Suprapubic skin (tissue), 4 donors: Measurements from ENCODE around the gene RPRD2. TPM values are rescaled to one million over a fixed set of nuclear protein-coding genes. Genes with fewer than 3 reads are reported as not detected.

ENCODE experiments used
- DNase-seq, 2 donors: peaks; one replicate each; pipeline ENCODE4 v3.0.0-alpha.2; 2019; ENCODE audit warnings: low spot score in 2 of 2
- H3K27ac ChIP-seq: fragments of 200-600 bp; sonication (generic); one replicate; pipeline ENCODE4 v1.5.1; 2019
- H3K27me3 ChIP-seq: fragments of 200-600 bp; sonication (generic); one replicate; pipeline ENCODE4 v1.5.1; 2019
- H3K36me3 ChIP-seq: fragments of 200-600 bp; sonication (generic); one replicate; pipeline ENCODE4 v1.5.1; 2019
- H3K4me1 ChIP-seq: fragments of 200-600 bp; sonication (generic); one replicate; pipeline ENCODE4 v1.5.1; 2019
- H3K4me3 ChIP-seq: fragments of 200-600 bp; sonication (generic); one replicate; pipeline ENCODE4 v1.5.1; 2019; ENCODE audit warnings: mild to moderate bottlenecking
- H3K9me3 ChIP-seq: fragments of 200-600 bp; sonication (generic); one replicate; pipeline ENCODE4 v1.5.1; 2019
- CTCF ChIP-seq, 2 donors: fragments of 200-600 bp in 1 of 2; fragments of 450-650 bp in 1 of 2; sonication (generic) in 1 of 2; IDR thresholded peaks; one replicate each; pipeline ENCODE4 v1.5.1; 2016 to 2019; ENCODE audit warnings: antibody characterized with exemption in 2 of 2, mild to moderate bottlenecking in 1 of 2, moderate library complexity in 1 of 2
- EP300 ChIP-seq: sonication (generic); formaldehyde crosslinking; IDR thresholded peaks from one replicate; pipeline ENCODE4 v1.6.1; 2017; ENCODE audit warnings: antibody characterized with exemption
- POLR2A ChIP-seq, 2 donors: fragments of 450-650 bp; IDR thresholded peaks; one replicate each; pipeline ENCODE4 v1.6.1; 2017; ENCODE audit warnings: antibody characterized with exemption in 2 of 2, mild to moderate bottlenecking in 2 of 2, moderate library complexity in 2 of 2
- POLR2AphosphoS5 ChIP-seq, 3 donors: sonication (generic); formaldehyde crosslinking; IDR thresholded peaks; one replicate each; pipeline ENCODE4 v1.6.1; 2017; ENCODE audit warnings: antibody characterized with exemption in 3 of 3
- WGBS: methylation state at CpG from one replicate; pipeline ENCODE4 v1.1.5; 2018; 5-methylcytosine and 5-hydroxymethylcytosine counted together
- total RNA-seq, 4 donors: library from RNA; depleted of rRNA; stranded (reverse); fragments of >200 nt; gene quantifications; one replicate each; pipeline ENCODE4 v1.1.0, GENCODE V29; 2016

The RPRD2 gene
- total RNA-seq, 4 donors from 2014 or later, result 22.2 to 39.0 (median 28.8) TPM

- DNase-seq, result no peak
- Histone ChIP-seq H3K27me3 (no peaks in the 10 kb centered on the region), H3K4me1 (peaks cover 30% of the 10 kb centered on the region), H3K36me3 (no peaks in the 10 kb centered on the region), H3K27ac (peak overlapping the region; percentile 98), H3K4me3 (peak overlapping the region; percentile 85), H3K9me3 (no peaks in the 10 kb centered on the region)
- WGBS, result 2% methylated on average over 3 of the region's 3 CpGs
- TF ChIP-seq POLR2A (IDR thresholded peaks at IDR 0.05), result no peak
- TF ChIP-seq CTCF (IDR thresholded peaks at IDR 0.05), result no peak
- no peak for TF ChIP-seq EP300
- no peak for TF ChIP-seq POLR2AphosphoS5 (IDR thresholded peaks at IDR 0.05)
Observed at GRCh38 chr1:150365941-150366340, 2.0 kb downstream of the RPRD2 start.

GRCh38 chr1:150366416-150367296 is 2.7 kb downstream of the RPRD2 start:
- DNase-seq, result no peak
- no peaks in the 10 kb centered on the region for H3K9me3 ChIP-seq
- peaks cover 30% of the 10 kb centered on the region for H3K4me1 ChIP-seq
- no peaks in the 10 kb centered on the region for H3K27me3 ChIP-seq
- H3K27ac ChIP-seq, result no peak overlapping the region
- H3K4me3 ChIP-seq, result peak overlapping the region; percentile 85
- H3K36me3 ChIP-seq, result no peaks in the 10 kb centered on the region
- TF ChIP-seq POLR2AphosphoS5 (IDR thresholded peaks at IDR 0.05) (no peak), CTCF (IDR thresholded peaks at IDR 0.05) (no peak), EP300 (no peak), POLR2A (IDR thresholded peaks at IDR 0.05) (no peak)
- WGBS, result 10% methylated on average over 12 of the region's 12 CpGs

DNA sequence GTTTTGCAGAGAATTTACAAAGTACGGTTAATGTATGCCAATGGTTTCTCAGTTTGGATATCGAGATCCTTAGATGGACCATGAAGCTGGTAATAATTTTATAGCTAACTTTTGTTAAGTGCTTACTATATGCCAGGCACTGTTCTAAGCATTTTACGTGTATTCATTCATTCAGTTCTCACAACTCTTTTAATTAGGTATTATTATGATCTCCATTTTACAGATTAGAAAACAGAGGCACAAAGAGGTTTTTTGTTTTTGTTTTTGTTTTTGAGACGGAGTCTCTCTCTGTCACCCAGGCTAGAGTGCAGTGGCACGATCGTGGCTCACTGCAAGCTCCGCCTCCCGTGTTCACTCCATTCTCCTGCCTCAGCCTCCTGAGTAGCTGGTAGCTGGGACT is 7.2 kb downstream of the RPRD2 start:
- WGBS, result 94% methylated on average over 8 of the region's 8 CpGs
- TF ChIP-seq POLR2AphosphoS5 (IDR thresholded peaks at IDR 0.05) (no peak), EP300 (no peak), POLR2A (IDR thresholded peaks at IDR 0.05) (no peak), CTCF (IDR thresholded peaks at IDR 0.05) (no peak)

DNA sequence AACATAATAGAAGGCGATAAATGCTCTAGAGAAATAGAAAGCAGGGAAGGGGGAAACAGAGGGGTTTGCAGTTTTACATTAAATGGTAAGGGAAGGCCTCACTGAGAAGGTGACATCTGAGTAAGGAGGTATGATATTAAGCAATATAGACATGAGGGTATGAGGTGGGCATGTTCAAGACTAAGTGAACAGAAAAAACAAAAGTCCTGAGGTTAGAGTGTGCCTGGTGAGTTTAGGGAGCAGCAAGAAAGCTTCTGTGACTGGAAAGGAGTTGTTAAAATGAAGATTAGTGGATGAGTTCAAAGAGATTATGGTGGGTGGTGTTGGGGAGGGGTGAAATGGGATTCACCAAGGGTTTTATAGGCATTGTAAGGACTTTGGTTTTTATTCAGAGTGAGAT is 8.6 kb downstream of the RPRD2 start:
- TF ChIP-seq CTCF (IDR thresholded peaks at IDR 0.05) (no peak), POLR2A (IDR thresholded peaks at IDR 0.05) (no peak), POLR2AphosphoS5 (IDR thresholded peaks at IDR 0.05) (no peak), EP300 (no peak)
- peaks cover 31% of the 10 kb centered on the region for H3K4me1 ChIP-seq
- 90% methylated on average over 1 of the region's 1 CpG for WGBS

More for the DNA sequence above, 7.2 kb downstream of the RPRD2 start:
- Histone ChIP-seq H3K36me3 (no peaks in the 10 kb centered on the region), H3K4me3 (no peak overlapping the region), H3K27me3 (no peaks in the 10 kb centered on the region), H3K4me1 (peaks cover 42% of the 10 kb centered on the region), H3K9me3 (no peaks in the 10 kb centered on the region), H3K27ac (no peak overlapping the region)
- no peak for DNase-seq

GRCh38 chr1:150376110-150376509 is 12.2 kb downstream of the RPRD2 start:
- Histone ChIP-seq H3K4me3 (no peak overlapping the region), H3K36me3 (no peaks in the 10 kb centered on the region), H3K4me1 (peaks cover 20% of the 10 kb centered on the region), H3K27ac (no peak overlapping the region), H3K9me3 (no peaks in the 10 kb centered on the region), H3K27me3 (no peaks in the 10 kb centered on the region)
- no peak for DNase-seq
- no peak for TF ChIP-seq CTCF (IDR thresholded peaks at IDR 0.05)
- no peak for TF ChIP-seq EP300
- TF ChIP-seq POLR2AphosphoS5 (IDR thresholded peaks at IDR 0.05), result no peak

More for the DNA sequence above, 8.6 kb downstream of the RPRD2 start:
- H3K36me3 ChIP-seq, result no peaks in the 10 kb centered on the region
- no peaks in the 10 kb centered on the region for H3K27me3 ChIP-seq
- DNase-seq, result no peak
- no peaks in the 10 kb centered on the region for H3K9me3 ChIP-seq
- no peak overlapping the region for H3K4me3 ChIP-seq
- no peak overlapping the region for H3K27ac ChIP-seq
